DOHH2 (cell line): Measurements from ENCODE around the gene EPHB1.

ENCODE experiments used
- CTCF ChIP-seq: fragments of 200-600 bp; sonication (generic); IDR thresholded peaks from one replicate; pipeline ENCODE4 v1.5.1; 2014; ENCODE audit warnings: antibody characterized with exemption, mild to moderate bottlenecking, low read depth, low read length; ENCODE audit not compliant: poor library complexity, severe bottlenecking
- EZH2phosphoT487 ChIP-seq: fragments of 200-600 bp; sonication (generic); IDR thresholded peaks from 2 replicates; pipeline ENCODE4 v1.6.1; 2017; ENCODE audit warnings: borderline replicate concordance, mild to moderate bottlenecking, antibody characterized with exemption, low read length, moderate library complexity, mixed read lengths

- TF ChIP-seq CTCF: no peak
- TF ChIP-seq EZH2phosphoT487: no peak
Measured at GRCh38 chr3:135055449-135055848, 260.4 kb downstream of the EPHB1 start.
